ENCODE data around the gene GRAMD4.

- TF ChIP-seq CTCF (IDR thresholded peaks at IDR 0.05 in 8 of 11, conservative IDR thresholded peaks at IDR 0.05 in 3 of 11) = no peak
- TF ChIP-seq POLR2AphosphoS5 (IDR thresholded peaks at IDR 0.05) = no peak
- TF ChIP-seq POLR2A (IDR thresholded peaks at IDR 0.05) = no peak
Observed at GRCh38 chr22:46673205-46673604, 53.0 kb downstream of the GRAMD4 start.
